SK-N-SH treated with all-trans-retinoic acid at 6 μM for 48 hours (cell line): ENCODE results near the gene GRID1.

ENCODE experiments used
- ATAC-seq: fragments of 200-7000 bp; cut with Tn5 transposase; 3 replicates; pipeline ENCODE4 v1.9.1; 2020; ENCODE audit warnings: mild to moderate bottlenecking, moderate library complexity
- ARNTL ChIP-seq: fragments of 450-650 bp; formaldehyde crosslinking; IDR thresholded peaks from 2 replicates; pipeline ENCODE4 v1.5.0; 2020; ENCODE audit warnings: low read depth, mild to moderate bottlenecking, moderate library complexity, borderline replicate concordance
- BACH2 ChIP-seq: fragments of 250-450 bp; sonication (Bioruptor Pico); IDR thresholded peaks from 2 replicates; pipeline ENCODE4 v1.9.0; 2021; ENCODE audit warnings: mild to moderate bottlenecking, borderline replicate concordance
- CREB5 ChIP-seq: fragments of 250-450 bp; sonication (Bioruptor Pico); IDR thresholded peaks from 2 replicates; pipeline ENCODE4 v1.5.1; 2020; ENCODE audit warnings: low read depth, mild to moderate bottlenecking, moderate library complexity
- CSDC2 ChIP-seq: fragments of 250-450 bp; sonication (Bioruptor Pico); IDR thresholded peaks from 2 replicates; pipeline ENCODE4 v1.5.0; 2020; ENCODE audit warnings: mild to moderate bottlenecking, moderate library complexity
- CSRNP3 ChIP-seq: fragments of 250-450 bp; sonication (Bioruptor Pico); IDR thresholded peaks from 2 replicates; pipeline ENCODE4 v1.5.1; 2021; ENCODE audit warnings: mild to moderate bottlenecking, moderate library complexity
- ESRRG ChIP-seq: fragments of 250-450 bp; sonication (Bioruptor Pico); IDR thresholded peaks from 2 replicates; pipeline ENCODE4 v1.6.1; 2021; ENCODE audit warnings: mild to moderate bottlenecking
- GLIS3 ChIP-seq: fragments of 250-450 bp; sonication (Bioruptor Pico); IDR thresholded peaks from 2 replicates; pipeline ENCODE4 v1.5.0; 2020; ENCODE audit warnings: mild to moderate bottlenecking, moderate library complexity
- ISL1 ChIP-seq: fragments of 250-450 bp; sonication (Bioruptor Pico); IDR thresholded peaks from 2 replicates; pipeline ENCODE4 v2.1.2; 2022; ENCODE audit warnings: mild to moderate bottlenecking, moderate library complexity
- OSR1 ChIP-seq: fragments of 250-450 bp; sonication (Bioruptor Pico); IDR thresholded peaks from 2 replicates; pipeline ENCODE4 v1.8.0; 2022; ENCODE audit warnings: moderate library complexity, mild to moderate bottlenecking, inconsistent platforms
- PATZ1 ChIP-seq: fragments of 250-450 bp; sonication (Bioruptor Pico); IDR thresholded peaks from 2 replicates; pipeline ENCODE4 v1.8.0; 2020; ENCODE audit warnings: mild to moderate bottlenecking, moderate library complexity, borderline replicate concordance
- POU6F1 ChIP-seq: fragments of 250-450 bp; sonication (Bioruptor Pico); IDR thresholded peaks from 2 replicates; pipeline ENCODE4 v1.8.0; 2021; ENCODE audit warnings: low read depth, mild to moderate bottlenecking, moderate library complexity, borderline replicate concordance
- PPARA ChIP-seq: fragments of 250-450 bp; sonication (Bioruptor Pico); IDR thresholded peaks from 2 replicates; pipeline ENCODE4 v1.5.0; 2020; ENCODE audit warnings: mild to moderate bottlenecking, borderline replicate concordance
- RARB ChIP-seq: fragments of 250-450 bp; sonication (Bioruptor Pico); IDR thresholded peaks from 2 replicates; pipeline ENCODE4 v1.8.0; 2021; ENCODE audit warnings: mild to moderate bottlenecking, moderate library complexity
- SNAI2 ChIP-seq: fragments of 250-450 bp; sonication (Bioruptor Pico); IDR thresholded peaks from 2 replicates; pipeline ENCODE4 v1.5.0; 2020; ENCODE audit warnings: mild to moderate bottlenecking, moderate library complexity
- TCF4 ChIP-seq: fragments of 250-450 bp; sonication (Bioruptor Pico); IDR thresholded peaks from 2 replicates; pipeline ENCODE4 v1.8.0; 2021; ENCODE audit warnings: mild to moderate bottlenecking, moderate library complexity, borderline replicate concordance
- TOX ChIP-seq: fragments of 250-450 bp; sonication (Bioruptor Pico); IDR thresholded peaks from 2 replicates; pipeline ENCODE4 v1.8.0; 2021; ENCODE audit warnings: mild to moderate bottlenecking, moderate library complexity, borderline replicate concordance
- TSHZ2 ChIP-seq: fragments of 250-450 bp; sonication (Bioruptor Pico); IDR thresholded peaks from 2 replicates; pipeline ENCODE4 v1.5.0; 2020; ENCODE audit warnings: mild to moderate bottlenecking, moderate library complexity
- ZC3H10 ChIP-seq: fragments of 250-450 bp; sonication (Bioruptor Pico); IDR thresholded peaks from 2 replicates; pipeline ENCODE4 v1.5.1; 2021; ENCODE audit warnings: mild to moderate bottlenecking, moderate library complexity
- ZFP3 ChIP-seq: fragments of 250-450 bp; sonication (Bioruptor Pico); IDR thresholded peaks from 2 replicates; pipeline ENCODE4 v1.5.0; 2020; ENCODE audit warnings: mild to moderate bottlenecking, moderate library complexity
- ZFP30 ChIP-seq: fragments of 450-650 bp; formaldehyde crosslinking; IDR thresholded peaks from 2 replicates; pipeline ENCODE4 v1.5.0; 2022; ENCODE audit warnings: mild to moderate bottlenecking, moderate library complexity
- ZNF565 ChIP-seq: fragments of 450-650 bp; formaldehyde crosslinking; conservative IDR thresholded peaks from 2 replicates; pipeline ENCODE4 v1.5.0; 2020; ENCODE audit warnings: low read depth, mild to moderate bottlenecking, moderate library complexity
- ZNF70 ChIP-seq: fragments of 450-650 bp; formaldehyde crosslinking; IDR thresholded peaks from 2 replicates; pipeline ENCODE4 v1.5.0; 2020; ENCODE audit warnings: mild to moderate bottlenecking, moderate library complexity
- ZNF8 ChIP-seq: fragments of 450-650 bp; formaldehyde crosslinking; IDR thresholded peaks from 2 replicates; pipeline ENCODE4 v1.5.0; 2020; ENCODE audit warnings: mild to moderate bottlenecking, moderate library complexity

Gene GRID1

GRCh38 chr10:86372119-86372783, 5.7 kb upstream of the GRID1 start:
- no peak for TF ChIP-seq GLIS3 (CRISPR knock-in tag)
- TF ChIP-seq ZC3H10, result no peak
- no peak for TF ChIP-seq CSDC2
- TF ChIP-seq BACH2 (CRISPR knock-in tag), result no peak
- no peak for TF ChIP-seq OSR1
- no peak for TF ChIP-seq RARB
- TF ChIP-seq ZNF8 (CRISPR knock-in tag), result no peak
- no peak for TF ChIP-seq TOX (CRISPR knock-in tag)
- no peak for TF ChIP-seq SNAI2
- TF ChIP-seq ZFP3 (CRISPR knock-in tag), result no peak
- no peak for TF ChIP-seq CREB5 (CRISPR knock-in tag)
- TF ChIP-seq TCF4, result no peak
- TF ChIP-seq ZFP30 (CRISPR knock-in tag), result no peak
- TF ChIP-seq ISL1 (CRISPR knock-in tag), result no peak
- no peak for TF ChIP-seq PATZ1 (CRISPR knock-in tag)
- no peak for TF ChIP-seq POU6F1 (CRISPR knock-in tag)
- TF ChIP-seq ZNF70 (CRISPR knock-in tag), result no peak
- TF ChIP-seq ZNF565 (CRISPR knock-in tag), result no peak

GRCh38 chr10:86371691-86372090, 5.1 kb upstream of the GRID1 start:
- no peak for ATAC-seq
- TF ChIP-seq ZNF8 (CRISPR knock-in tag), result no peak
- no peak for TF ChIP-seq BACH2 (CRISPR knock-in tag)
- no peak for TF ChIP-seq ESRRG (CRISPR knock-in tag)
- TF ChIP-seq ARNTL (CRISPR knock-in tag), result no peak
- TF ChIP-seq SNAI2, result no peak
- no peak for TF ChIP-seq PATZ1 (CRISPR knock-in tag)
- TF ChIP-seq GLIS3 (CRISPR knock-in tag), result no peak
- no peak for TF ChIP-seq TOX (CRISPR knock-in tag)
- TF ChIP-seq TSHZ2, result no peak
- no peak for TF ChIP-seq ZNF565 (CRISPR knock-in tag)
- no peak for TF ChIP-seq ZFP3 (CRISPR knock-in tag)
- TF ChIP-seq PPARA, result no peak
- TF ChIP-seq RARB, result no peak
- TF ChIP-seq ISL1 (CRISPR knock-in tag), result no peak
- TF ChIP-seq CSRNP3 (CRISPR knock-in tag), result no peak
- no peak for TF ChIP-seq TCF4
- TF ChIP-seq ZC3H10, result no peak
- no peak for TF ChIP-seq CSDC2
- no peak for TF ChIP-seq POU6F1 (CRISPR knock-in tag)
- TF ChIP-seq, all 23 proteins: peak for 0

More at GRCh38 chr10:86372119-86372783, 5.7 kb upstream of the GRID1 start:
- ATAC-seq, result no peak
